ENCODE measurements around the gene EPHB3.

EPHB3 gene

DNA sequence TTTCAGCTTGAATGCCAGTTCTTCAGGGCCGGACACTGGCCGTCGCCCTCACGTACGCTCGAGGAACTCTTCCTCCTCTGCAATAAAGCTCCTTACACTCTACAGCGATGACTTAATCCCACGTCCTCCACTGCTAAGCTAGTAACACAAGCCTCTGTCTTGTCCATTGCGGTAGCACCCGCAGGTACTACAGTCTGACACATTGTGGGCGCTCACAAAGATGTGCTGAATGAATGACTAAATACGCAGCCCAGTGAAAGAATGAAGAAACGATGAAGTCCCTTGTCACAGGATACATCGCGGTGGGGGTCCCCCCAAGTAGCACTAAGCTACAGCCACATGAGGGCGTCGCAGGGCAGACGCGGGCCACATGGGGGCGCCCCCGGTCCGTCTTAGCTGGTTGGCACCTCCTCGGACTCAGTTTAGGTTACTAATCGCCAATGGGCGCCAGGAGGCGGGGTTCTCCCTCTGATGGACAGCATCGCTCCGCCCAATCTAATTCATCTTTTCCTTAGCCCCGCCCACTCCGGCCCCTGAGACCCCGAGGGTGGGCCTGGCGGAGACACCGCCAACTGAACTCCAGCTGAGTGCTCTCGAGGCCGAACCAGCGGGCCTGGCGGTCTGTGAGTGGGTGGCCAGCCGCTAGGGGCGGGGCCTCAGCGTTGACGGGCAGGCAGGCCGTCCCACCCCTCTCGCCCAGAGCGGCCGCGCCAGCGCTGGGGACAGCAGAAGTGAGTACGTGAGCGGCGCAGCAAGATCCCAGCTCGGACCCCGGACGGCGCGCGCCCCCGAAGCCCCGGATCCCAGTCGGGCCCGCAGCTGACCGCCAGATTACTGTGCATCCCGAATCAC is at the start of gene EPHB3:
Gene EPHB3, plus strand, starts transcription at position 725 of the 852 bp plus-strand sequence. CDS start 451 bp downstream, outside the sequence.
- DNase-seq (ENCODE audit: low read depth), result peak; percentile 99

GRCh38 chr3:184512621-184513020 is 49.0 kb upstream of the EPHB3 start:
- no peak for DNase-seq (ENCODE audit: low read depth)

DNA sequence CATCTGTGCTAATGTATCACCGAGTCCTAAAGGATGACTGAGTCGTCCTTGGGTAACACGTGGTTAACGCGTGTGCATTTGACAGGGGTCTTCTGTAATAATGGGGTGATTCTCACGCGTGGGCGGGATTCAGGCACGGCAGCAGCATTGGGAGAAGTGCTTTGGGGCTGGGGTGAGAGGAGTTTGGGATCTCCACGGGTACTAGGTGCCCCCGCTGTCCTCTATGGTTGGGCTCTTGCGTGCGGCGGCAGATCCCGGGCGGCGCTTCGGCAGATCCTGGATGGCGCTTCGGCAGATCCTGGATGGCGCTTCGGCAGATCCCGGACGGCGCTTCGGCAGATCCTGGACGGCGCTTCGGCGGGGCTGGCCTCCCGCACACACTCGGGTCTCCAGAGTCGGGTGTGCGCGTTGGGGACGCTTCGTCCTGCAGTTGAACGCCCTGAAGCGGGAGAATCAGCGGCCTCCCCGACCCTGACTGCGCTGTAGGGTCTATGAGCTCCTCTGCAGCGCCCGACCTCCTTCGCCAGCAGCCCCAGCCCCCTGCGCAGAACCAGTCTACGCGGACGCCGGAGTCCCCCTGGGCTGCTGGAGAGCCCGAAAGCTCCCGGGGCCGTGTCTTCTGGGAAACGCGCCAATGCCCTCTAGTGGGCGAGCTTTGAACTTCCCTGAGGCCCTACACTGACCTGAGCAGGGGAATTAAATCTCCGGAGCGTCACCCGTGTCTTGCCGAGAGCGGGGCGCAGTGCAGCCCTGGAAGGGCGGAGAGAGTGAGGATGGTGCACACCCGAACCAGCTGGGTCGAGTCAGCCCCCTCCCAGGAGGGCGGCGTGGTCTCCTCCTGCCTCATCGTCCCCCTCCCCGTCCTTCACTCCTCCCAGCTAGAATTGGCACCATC is 48.1 kb upstream of the EPHB3 start:
- peak; percentile 82 for DNase-seq (ENCODE audit: low read depth)

DNA sequence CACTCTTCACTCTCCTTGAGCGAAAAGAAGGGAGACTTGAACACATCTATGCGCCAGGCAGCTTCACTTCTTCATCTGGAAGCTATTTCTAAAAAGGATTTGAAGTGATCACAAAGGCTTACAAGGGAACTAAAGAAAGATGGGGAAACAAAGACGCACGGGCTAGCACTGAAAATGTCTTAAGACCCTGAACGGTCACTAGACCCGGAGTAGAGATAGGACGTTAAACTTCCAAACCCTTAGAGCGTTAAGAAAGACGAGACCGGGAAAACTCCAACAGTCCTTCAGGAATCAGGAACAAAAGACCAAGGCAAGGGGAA is 47.5 kb upstream of the EPHB3 start:
- DNase-seq (ENCODE audit: low read depth), result no peak

DNA sequence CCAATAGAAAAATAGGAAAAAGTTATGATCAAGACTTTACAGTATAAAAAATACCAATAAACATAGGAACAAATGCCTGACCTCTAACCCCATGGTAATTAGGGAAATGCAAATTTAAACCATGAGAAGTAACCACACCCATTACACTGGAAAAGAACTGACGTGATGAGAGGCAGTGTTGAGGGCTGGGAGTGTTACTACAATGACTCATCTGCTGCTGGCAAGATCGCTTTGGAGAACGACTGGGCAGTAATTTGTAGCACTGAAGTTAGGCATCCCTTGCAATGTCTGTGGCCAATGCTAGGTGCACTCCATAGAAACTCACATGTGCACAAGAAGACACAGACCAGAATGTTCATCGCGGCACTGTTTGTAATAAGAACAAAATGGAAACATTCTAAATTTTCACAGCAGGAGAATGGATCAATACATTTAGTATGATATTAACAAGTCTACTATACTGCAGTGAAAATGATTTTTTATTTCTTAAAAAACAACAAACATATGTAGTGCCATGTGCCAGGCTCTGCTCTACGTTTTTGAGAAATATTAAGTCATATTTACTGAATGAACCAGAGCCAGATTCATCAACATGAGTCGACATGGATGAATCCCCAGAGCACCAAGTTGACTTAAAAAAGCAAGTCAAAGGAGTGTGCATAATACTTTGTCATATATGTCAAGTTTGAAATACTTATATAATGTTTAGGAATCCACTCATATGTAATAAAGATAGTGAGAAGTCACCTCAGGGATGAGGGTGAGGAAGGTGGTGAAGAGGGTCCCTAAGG is 37.6 kb upstream of the EPHB3 start:
- DNase-seq (ENCODE audit: low read depth), result peak; percentile 74

GRCh38 chr3:184524981-184525336 is 36.6 kb upstream of the EPHB3 start:
- DNase-seq (ENCODE audit: low read depth), result peak; percentile 28

DNA sequence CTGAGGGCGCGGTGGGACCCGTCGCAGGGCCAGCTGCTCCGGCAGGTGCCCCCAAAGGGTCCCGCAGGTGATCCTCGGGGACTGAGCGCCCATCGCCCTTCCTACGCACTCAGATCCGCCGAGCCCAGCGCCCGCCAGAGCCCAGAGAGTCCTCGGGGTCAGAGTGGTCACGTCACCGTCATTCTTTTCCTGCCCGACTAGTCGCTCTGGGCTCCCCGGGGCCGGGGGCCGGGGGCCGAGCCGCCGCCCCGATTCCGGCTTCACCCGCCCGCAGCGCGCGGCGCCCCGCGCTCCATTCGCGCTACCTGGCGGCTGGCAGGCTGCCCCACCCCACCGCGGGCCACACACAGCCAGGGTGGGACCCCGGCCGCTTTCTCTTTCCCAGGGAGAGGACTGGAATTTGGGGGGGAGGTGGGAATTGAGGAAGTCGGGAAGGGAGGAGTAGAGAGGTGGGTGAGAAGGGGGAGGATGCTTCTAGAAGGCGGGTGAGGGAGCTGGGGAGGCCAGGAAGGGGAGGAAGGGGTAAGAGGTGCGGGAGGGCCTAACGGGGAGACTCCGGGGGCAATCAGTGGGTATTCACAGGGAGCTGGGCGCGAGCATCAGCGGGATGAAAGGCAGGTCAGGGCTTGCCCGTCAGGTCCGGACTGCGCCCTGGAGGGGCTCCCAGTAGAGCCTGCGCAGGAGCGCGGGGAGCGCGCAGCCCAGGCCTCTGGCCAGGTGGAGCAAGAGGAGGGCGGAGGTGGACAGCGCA is 36.1 kb upstream of the EPHB3 start:
- DNase-seq (ENCODE audit: low read depth), result no peak

- DNase-seq (ENCODE audit: low read depth), result no peak
These were observed 35.5 kb upstream of the EPHB3 start for GRCh38 chr3:184526088-184526433.

- no peak for DNase-seq (ENCODE audit: low read depth)
These were observed 29.8 kb upstream of the EPHB3 start for GRCh38 chr3:184531626-184532280.

DNA sequence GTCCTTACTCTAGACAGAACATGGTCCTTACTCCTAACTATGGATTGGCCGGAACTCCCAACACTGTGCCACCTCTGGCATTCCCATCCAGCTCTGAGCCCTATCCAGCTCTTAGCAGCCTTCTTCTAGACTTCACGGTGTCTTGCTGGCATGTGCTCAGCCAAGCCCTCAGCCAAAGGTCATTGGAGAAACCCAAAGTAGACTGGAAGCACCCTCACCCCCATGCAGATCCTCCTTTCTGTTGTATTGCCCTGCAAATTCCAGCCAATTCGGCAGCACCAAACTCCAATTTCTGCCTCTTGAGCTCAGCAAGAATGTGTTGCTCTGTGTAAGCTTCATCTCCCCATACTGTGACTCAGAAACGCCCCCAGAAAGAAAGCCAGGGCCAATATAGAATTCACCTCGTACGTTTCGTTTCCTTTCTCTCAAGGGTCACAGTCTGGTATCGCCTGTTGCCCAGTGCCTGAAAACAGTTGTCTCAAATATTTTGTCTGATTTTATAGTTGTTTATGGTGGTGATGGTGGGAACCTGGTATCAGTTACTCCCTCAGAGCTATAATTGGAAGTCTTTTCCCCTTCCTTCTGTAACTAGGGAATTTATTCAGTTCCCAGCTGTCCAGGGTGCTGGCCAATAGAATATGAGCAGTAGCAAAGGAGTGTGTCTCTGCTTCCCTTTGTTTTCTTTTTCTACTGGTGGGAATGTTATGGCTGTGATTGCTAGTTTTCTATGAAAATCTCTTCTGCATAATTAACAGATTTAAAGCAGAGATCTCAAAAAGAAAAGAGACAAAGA is 28.4 kb upstream of the EPHB3 start:
- DNase-seq (ENCODE audit: low read depth), result no peak

GRCh38 chr3:184537885-184538665 is 23.5 kb upstream of the EPHB3 start:
- no peak for DNase-seq (ENCODE audit: low read depth)

- DNase-seq (ENCODE audit: low read depth), result no peak
These were observed 22.7 kb upstream of the EPHB3 start for GRCh38 chr3:184538666-184539431.

GRCh38 chr3:184539801-184540435 is 21.7 kb upstream of the EPHB3 start:
- DNase-seq (ENCODE audit: low read depth), result no peak

GRCh38 chr3:184540777-184541681 is 20.6 kb upstream of the EPHB3 start:
- peak; percentile 55 for DNase-seq (ENCODE audit: low read depth)

DNA sequence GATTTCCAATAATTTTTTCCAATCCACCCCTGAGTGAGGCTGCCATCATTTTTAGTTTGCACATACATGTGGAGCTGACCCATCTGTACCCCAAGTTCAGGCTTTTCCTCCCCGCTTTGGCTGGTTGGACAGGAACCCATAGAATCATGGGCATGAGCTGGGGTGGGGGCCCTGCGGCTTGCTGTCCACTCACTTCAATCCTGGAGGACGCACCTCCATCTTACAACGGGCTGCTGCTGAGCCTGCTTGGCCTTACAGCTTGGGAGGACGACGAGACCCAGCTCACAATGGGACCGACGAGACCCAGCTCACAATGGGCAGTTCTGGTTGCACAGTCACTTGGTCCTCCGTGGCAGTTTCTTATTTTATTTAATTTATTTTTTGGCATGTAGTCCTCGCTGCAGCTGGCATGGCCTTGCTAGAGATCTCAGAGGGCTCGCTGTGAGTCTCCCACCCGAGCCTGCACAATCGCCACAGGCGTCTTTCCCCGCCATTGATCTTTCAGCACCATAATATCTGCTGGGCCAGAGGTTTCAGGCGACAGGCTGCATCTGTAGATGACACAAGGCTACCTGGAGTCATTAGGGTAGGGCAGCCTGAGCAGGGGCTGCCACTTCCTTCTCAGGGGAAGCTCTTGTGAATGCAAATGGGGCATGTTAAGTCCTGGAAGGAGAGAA is 19.6 kb upstream of the EPHB3 start:
- no peak for DNase-seq (ENCODE audit: low read depth)

- DNase-seq (ENCODE audit: low read depth), result no peak
These were observed 19.0 kb upstream of the EPHB3 start for GRCh38 chr3:184542577-184542976.

DNA sequence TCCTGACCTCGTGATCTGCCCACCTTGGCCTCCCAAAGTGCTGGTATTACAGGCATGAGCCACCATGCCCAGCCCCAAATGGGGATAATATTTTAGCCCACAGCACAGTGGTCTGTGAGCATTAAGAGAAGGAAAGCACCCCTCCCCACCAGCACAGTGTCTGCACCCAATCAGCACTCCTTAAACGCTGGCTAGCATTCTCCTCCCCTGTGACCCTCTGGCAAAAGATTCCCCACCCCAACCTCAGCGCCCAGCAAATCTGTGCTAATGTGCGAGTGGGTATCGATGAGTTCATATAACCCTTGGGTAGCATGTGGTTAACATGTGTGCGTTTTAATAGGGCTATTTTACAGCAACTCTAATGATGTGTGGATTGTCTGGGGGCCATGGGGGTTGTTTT is 18.3 kb upstream of the EPHB3 start:
- no peak for DNase-seq (ENCODE audit: low read depth)

All from ELR (cell line).